ENCODE data around the gene PRRC2B. TPM values are rescaled to one million over a fixed set of nuclear protein-coding genes. Genes with fewer than 3 reads are reported as not detected.

The PRRC2B gene
- total RNA-seq, 1 experiment from 2014 or later: 170 TPM

DNA sequence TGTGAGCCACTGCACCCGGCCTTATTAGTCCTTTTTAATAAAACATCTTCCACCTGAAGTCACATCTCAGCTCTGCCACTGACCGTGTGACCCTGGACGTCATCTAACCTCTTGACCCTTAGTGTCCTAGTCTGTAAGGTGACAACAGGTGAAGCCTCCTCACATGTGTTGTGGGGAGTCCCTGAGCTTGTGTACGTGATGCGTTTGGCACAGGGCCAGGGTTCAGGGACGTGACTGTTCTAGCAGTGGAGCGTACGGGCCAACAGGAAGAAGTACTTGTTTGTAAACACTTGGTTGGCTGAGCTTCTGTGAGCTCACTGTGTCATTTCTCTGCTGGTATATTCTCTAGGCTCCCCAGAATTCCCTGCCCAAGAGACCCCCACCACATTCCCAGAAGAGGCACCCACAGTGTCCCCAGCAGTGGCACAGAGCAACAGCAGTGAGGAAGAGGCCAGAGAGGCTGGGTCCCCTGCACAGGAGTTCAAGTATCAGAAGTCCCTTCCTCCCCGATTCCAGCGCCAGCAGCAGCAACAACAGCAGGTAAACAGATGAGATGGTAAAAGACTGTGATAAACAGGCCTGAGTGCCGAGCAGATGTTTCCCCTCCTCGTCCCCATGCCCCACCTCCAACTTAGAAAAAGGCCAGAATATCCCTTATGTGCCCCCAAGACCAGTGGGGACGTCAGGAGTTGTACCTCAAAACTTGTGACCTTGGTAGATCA, 73.5 kb downstream of the PRRC2B start:
- POLR2A ChIA-PET: no interaction called here
- BruUV-seq (replicated peaks): no TSS peak
- CTCF ChIA-PET: no interaction called here

More for the DNA sequence above, 73.5 kb downstream of the PRRC2B start:
- Histone ChIP-seq H3K9ac (ENCODE audit: low read length) (no peak overlapping the region), H3K4me2 (ENCODE audit: low read length) (no peak overlapping the region), H3K4me1 (ENCODE audit: control insufficient read depth in 1 of 2, insufficient read depth in 2 of 2, low read length in 2 of 2) (no peaks in the 10 kb centered on the region), H3K27me3 (ENCODE audit: insufficient read depth, low read length) (no peaks in the 10 kb centered on the region), H3K4me3 (replicated peaks in 1 of 2; ENCODE audit: low read depth in 1 of 2, low read length in 2 of 2) (no peak overlapping the region), H2AFZ (ENCODE audit: low read depth, low read length, poor library complexity, severe bottlenecking) (no peak overlapping the region), H3K9me3 (ENCODE audit: control insufficient read depth in 1 of 2, insufficient read depth in 1 of 2, low read depth in 1 of 2, low read length in 2 of 2) (no peaks in the 10 kb centered on the region), H3K79me2 (ENCODE audit: insufficient read depth, low read length) (peaks cover 81% of the 10 kb centered on the region), H3K36me3 (ENCODE audit: control insufficient read depth in 1 of 2, insufficient read depth in 2 of 2, low read length in 2 of 2) (peaks cover 69 to 72% of the 10 kb centered on the region in 2 experiments; a peak in 3 of 4 replicates), H3K27ac (ENCODE audit: low read depth, low read length) (no peak overlapping the region), H3K9me2 (ENCODE audit: insufficient read depth) (no peaks in the 10 kb centered on the region), H4K20me1 (ENCODE audit: insufficient read depth) (peaks cover 8% of the 10 kb centered on the region; the same call in 1 of the 2 replicates)
- RAD21 ChIA-PET (ENCODE audit: low non-redundant PET in 1 of 2, low total read pairs in 2 of 2, uncharacterized antibody in 2 of 2, unreplicated experiment in 2 of 2): no interaction called here
- DNase-seq (ENCODE audit: low read depth, low spot score) (no peak), ATAC-seq (no peak)
- intact Hi-C loops (cut with micrococcal nuclease): no loop called here
- TF ChIP-seq SIN3A (IDR thresholded peaks at IDR 0.05; ENCODE audit: low read depth) (no peak), SP1 (IDR thresholded peaks at IDR 0.05; ENCODE audit: low read depth) (no peak), FOSL1 (IDR thresholded peaks at IDR 0.05; ENCODE audit: low read depth) (no peak), EZH2 (IDR thresholded peaks at IDR 0.05) (no peak), YY1 (IDR thresholded peaks at IDR 0.05; ENCODE audit: extremely low read depth, insufficient replicate concordance, low read depth, low read length) (no peak), CBX3 (IDR thresholded peaks at IDR 0.05; ENCODE audit: low read depth) (no peak), ELF1 (IDR thresholded peaks at IDR 0.05; ENCODE audit: borderline replicate concordance, low read depth) (no peak), ZBTB33 (IDR thresholded peaks at IDR 0.05; ENCODE audit: extremely low read depth, insufficient replicate concordance, low read length) (no peak), POLR2A (IDR thresholded peaks at IDR 0.05; ENCODE audit: borderline replicate concordance, extremely low read depth, insufficient read depth, insufficient read length) (no peak), SRF (IDR thresholded peaks at IDR 0.05; ENCODE audit: low read depth) (no peak), POLR2AphosphoS5 (IDR thresholded peaks at IDR 0.05; ENCODE audit: low read depth, low read length) (no peak), RAD21 (IDR thresholded peaks at IDR 0.05; ENCODE audit: low read depth) (no peak), JUND (IDR thresholded peaks at IDR 0.05) (no peak), ZFX (IDR thresholded peaks at IDR 0.05) (no peak), ZNF274 (IDR thresholded peaks at IDR 0.05; ENCODE audit: low read depth, low read length) (no peak), CEBPB (IDR thresholded peaks at IDR 0.05; ENCODE audit: low read depth) (no peak), EGR1 (IDR thresholded peaks at IDR 0.05; ENCODE audit: low read depth) (no peak)
- TF ChIP-seq, protein P1, sequence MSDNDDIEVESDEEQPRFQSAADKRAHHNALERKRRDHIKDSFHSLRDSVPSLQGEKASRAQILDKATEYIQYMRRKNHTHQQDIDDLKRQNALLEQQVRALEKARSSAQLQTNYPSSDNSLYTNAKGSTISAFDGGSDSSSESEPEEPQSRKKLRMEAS (IDR thresholded peaks at IDR 0.05): no peak
- TF ChIP-seq, protein P2, sequence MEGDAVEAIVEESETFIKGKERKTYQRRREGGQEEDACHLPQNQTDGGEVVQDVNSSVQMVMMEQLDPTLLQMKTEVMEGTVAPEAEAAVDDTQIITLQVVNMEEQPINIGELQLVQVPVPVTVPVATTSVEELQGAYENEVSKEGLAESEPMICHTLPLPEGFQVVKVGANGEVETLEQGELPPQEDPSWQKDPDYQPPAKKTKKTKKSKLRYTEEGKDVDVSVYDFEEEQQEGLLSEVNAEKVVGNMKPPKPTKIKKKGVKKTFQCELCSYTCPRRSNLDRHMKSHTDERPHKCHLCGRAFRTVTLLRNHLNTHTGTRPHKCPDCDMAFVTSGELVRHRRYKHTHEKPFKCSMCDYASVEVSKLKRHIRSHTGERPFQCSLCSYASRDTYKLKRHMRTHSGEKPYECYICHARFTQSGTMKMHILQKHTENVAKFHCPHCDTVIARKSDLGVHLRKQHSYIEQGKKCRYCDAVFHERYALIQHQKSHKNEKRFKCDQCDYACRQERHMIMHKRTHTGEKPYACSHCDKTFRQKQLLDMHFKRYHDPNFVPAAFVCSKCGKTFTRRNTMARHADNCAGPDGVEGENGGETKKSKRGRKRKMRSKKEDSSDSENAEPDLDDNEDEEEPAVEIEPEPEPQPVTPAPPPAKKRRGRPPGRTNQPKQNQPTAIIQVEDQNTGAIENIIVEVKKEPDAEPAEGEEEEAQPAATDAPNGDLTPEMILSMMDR (IDR thresholded peaks at IDR 0.05 in 2 of 3, conservative IDR thresholded peaks at IDR 0.05 in 1 of 3; ENCODE audit: borderline replicate concordance in 1 of 3, insufficient read depth in 1 of 3, low read depth in 2 of 3, low read length in 2 of 3): no peak

All from HCT116 (cell line).